T1000 (cell line): ENCODE data around the gene ISLR2.
"Not testable (repeated sequence)": the region's sequence is repeated elsewhere in the genome, so short reads cannot be mapped to it uniquely, and the experiment has no call there.

Source experiments
- DNase-seq: peaks from one replicate; lab custom pipeline; 2025; ENCODE audit warnings: mixed read lengths; lab: John Stamatoyannopoulos, UW

Gene ISLR2

GRCh38 chr15:74130155-74130848 is at the start of gene ISLR2:
Gene ISLR2, plus strand, starts transcription at chr15:74130586. Its CDS starts 2,169 bp downstream, at chr15:74132755.
- DNase-seq = no peak

- not testable (repeated sequence) for DNase-seq
Measured at GRCh38 chr15:74082450-74082849, 47.9 kb upstream of the ISLR2 start, which contains the start of gene GOLGA6A. Gene GOLGA6A, minus strand, starts transcription at chr15:74082550. Its CDS starts 41 bp downstream, at chr15:74082509.

GRCh38 chr15:74094567-74094966 is 35.8 kb upstream of the ISLR2 start:
- DNase-seq = not testable (repeated sequence)

- DNase-seq = not testable (repeated sequence)
Measured at GRCh38 chr15:74095610-74096009, 34.8 kb upstream of the ISLR2 start.

GRCh38 chr15:74096753-74097474 is 33.5 kb upstream of the ISLR2 start:
- not testable (repeated sequence) for DNase-seq

- not testable (repeated sequence) for DNase-seq
Measured at GRCh38 chr15:74099963-74100733, 30.2 kb upstream of the ISLR2 start.

GRCh38 chr15:74108111-74108510 is 22.3 kb upstream of the ISLR2 start:
- no peak for DNase-seq

GRCh38 chr15:74108611-74109010 is 21.8 kb upstream of the ISLR2 start:
- not testable (repeated sequence) for DNase-seq

GRCh38 chr15:74109713-74110112 is 20.7 kb upstream of the ISLR2 start:
- DNase-seq = no peak

- no peak for DNase-seq
Measured at GRCh38 chr15:74120426-74120825, 10.0 kb upstream of the ISLR2 start.

- DNase-seq = no peak
Measured at GRCh38 chr15:74121039-74121438, 9.3 kb upstream of the ISLR2 start.

- no peak for DNase-seq
Measured at GRCh38 chr15:74121858-74122257, 8.5 kb upstream of the ISLR2 start.

GRCh38 chr15:74122403-74123130 is 7.8 kb upstream of the ISLR2 start:
- DNase-seq = no peak

- DNase-seq = no peak
Measured at GRCh38 chr15:74123131-74123429, 7.3 kb upstream of the ISLR2 start.

- DNase-seq = no peak
Measured at GRCh38 chr15:74123658-74124057, 6.7 kb upstream of the ISLR2 start.

GRCh38 chr15:74124196-74124595 is 6.2 kb upstream of the ISLR2 start:
- no peak for DNase-seq

GRCh38 chr15:74124759-74125158 is 5.6 kb upstream of the ISLR2 start:
- no peak for DNase-seq

GRCh38 chr15:74127255-74127953 is 3.0 kb upstream of the ISLR2 start:
- DNase-seq = peak; percentile 84

- DNase-seq = no peak
Measured at GRCh38 chr15:74127954-74128784, 2.2 kb upstream of the ISLR2 start.

- DNase-seq = no peak
Measured at GRCh38 chr15:74128785-74129585, 1.4 kb upstream of the ISLR2 start.
